Middle frontal gyrus (tissue), 1 donor: Measurements from ENCODE around the gene INIP.
"Not testable (repeated sequence)": the region's sequence is repeated elsewhere in the genome, so short reads cannot be mapped to it uniquely, and the experiment has no call there.

Experiments
- DNase-seq: peaks from one replicate; pipeline ENCODE4 v3.0.0-alpha.2; 2015; ENCODE audit warnings: low spot score; ENCODE audit errors: extremely low spot score

The INIP gene

DNA sequence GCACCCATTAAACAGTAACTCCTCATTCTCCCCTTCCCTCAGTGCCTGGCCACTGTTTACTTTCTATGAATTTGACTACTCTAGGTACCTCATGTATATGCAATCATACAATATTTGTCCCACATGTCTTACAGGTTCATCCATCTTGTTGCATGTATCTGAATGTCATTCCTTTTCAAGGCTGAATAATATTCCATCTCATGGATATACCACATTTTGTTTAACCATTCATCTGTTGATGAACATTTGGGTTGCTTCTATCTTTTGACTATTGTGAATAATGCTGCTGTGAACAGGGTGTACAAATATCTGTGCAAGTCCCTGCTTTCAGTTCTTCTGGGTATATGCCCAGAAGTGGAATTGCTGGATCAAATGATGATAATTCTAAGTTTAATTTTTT lies 40.9 kb downstream of the INIP start:
- DNase-seq: no peak

DNA sequence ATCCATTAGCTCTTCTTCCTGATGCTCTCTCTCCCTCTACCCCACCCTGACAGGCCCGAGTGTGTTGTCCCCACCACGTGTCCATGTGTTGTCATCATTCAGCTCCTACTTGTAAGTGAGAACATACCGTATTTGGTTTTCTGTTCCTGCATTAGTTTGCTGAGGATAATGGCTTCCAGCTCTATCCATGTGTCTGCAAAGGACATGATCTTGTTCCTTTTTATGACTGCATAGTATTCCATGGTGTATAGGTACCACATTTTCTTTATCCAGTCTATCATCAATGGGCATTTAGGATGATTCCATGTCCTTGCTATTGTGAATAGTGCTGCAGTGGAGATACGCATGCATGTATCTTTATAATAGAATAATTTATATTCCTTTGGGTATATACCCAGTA lies 44.7 kb downstream of the INIP start:
- not testable (repeated sequence) for DNase-seq

DNA sequence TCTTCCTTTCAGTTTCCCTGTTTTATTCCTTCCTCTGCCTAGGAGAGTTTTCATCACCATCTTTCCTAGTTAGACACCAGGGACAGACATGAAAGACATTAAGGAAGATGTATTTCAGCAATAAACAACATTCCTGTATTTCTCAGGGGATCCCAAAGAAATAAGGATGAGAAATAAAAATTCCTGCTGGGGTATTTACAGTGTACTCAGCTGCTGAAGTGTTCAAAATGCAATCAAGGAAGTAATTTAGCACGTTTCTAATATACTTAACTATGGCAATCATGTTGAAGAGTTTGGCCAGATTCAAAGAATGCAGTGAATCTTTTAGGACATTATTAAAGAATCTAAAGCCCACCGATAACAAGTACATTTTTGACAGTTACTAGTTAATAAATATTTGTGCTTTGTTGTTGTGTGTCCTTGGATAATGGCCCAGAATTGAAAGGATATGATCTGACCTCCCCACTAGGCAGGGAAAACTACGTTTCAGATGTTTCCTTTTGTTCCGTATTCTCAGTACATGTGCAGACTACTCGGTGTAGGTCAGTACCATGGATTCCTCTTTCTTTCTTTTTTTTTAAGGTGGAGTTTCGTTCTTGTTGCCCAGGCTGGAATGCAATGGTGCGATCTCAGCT lies 46.8 kb downstream of the INIP start:
- no peak for DNase-seq

DNA sequence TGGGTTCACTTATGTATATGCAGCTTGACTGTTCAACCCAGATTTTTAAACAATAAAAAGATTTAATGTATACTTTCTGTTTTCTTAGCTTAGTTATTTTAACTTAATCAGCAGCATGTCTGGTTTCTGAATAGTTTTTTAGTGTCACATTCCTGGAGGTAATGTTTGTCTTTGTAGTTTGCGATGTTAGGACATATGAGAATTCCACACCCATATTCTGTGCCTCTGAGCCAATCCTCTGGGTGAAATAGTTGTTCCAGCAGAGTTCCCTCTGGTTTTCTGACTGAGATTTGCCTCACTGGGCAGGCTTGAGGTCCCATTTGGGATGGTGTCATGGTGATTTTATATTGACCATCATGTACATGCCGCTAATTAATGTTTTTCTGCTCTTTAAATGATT lies 48.6 kb downstream of the INIP start:
- DNase-seq: no peak

DNA sequence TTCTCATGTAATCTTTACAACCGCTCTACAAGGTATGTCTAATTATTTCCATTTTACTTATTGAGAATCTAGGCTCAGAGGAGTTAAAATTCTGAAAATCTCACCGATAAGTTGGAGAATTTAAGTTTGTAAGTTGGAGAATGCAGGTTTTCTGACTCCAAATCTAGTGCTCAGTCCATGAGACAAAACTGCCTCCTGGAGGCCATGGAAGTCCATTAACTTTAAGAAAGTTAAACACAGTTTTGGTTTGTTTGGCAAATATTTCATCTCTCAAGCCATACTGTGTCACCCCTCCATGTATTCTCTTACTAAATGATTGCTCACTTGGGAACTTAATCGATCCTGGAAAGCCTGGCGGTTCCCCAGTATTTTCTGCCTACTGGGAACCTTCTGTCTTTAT lies 52.6 kb downstream of the INIP start:
- no peak for DNase-seq

DNA sequence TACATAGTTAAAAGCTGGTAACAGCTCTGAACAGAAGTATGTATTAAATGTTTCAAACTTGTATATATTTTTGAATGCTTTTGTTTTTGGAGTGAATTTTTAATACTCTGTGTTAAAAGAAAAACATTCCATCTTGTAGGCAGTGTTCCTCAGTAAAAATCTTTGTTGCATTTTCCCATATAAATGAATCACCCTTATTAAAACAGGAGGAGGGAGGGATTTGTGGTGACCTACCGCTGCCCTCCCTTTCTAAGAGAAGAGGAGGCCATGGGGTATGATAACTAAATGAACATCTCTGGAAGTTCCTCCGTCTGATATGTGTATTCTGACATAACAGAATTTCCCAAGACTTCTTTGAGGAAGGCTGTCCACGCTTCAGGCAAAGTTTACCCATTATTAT lies 53.4 kb downstream of the INIP start:
- no peak for DNase-seq

DNA sequence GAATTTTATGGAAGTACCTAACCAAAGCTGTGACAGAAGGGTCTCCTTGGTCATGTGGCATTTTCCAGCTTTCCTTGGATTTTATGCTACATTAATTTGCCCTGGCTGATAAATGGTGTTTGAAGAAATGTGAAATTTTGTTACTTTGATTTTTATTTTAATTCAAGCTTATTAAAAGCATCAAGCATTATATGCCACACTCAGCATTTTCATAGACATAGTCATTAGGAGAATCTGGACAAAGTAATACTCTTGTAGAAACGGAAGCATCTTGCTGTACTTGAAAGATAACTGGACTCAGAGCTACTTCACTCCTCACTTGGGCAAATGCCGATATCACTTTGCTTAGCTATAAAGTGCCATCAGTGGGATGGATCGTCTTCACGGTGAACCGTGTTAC lies 54.2 kb downstream of the INIP start:
- no peak for DNase-seq

DNA sequence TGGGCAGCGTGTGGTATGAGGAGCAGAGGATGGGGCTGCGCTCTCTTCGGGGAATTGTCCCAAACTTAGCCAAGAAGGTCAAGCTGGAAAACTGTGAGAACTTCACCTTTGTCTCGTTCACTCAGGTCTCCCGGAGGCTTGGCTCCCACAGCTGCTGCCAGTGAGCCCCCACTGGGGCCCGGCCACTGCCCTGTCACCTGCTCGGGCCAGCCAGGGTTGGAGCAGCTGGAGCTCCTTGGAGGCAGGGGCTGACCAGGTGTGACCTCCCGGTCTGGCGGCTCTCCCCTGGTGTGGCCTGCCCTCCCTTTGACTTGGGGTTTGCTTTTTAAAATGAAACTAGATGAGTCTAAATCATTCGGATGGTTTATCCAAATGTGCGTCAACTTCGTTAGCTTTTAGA lies 58.0 kb downstream of the INIP start:
- no peak for DNase-seq

DNA sequence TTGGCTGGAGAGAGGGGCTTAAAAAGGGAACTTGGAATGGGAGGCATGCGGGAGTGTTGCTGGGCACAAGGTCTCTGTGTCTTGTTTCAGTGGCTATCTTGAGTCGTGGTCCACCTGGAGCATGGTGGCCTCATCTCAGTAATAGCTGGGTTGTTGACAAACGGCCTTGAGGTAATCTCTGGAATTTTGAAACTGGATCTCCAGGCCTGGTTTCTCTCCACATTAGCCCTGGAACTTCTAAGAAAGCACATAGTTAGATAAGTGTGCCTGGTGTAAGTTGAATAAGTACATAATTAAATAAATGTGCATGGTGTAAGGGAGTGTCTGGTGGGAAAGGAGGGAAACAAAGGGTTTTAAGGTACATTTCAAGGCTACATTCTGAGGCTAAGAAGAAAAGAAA lies 62.2 kb downstream of the INIP start:
- no peak for DNase-seq

DNA sequence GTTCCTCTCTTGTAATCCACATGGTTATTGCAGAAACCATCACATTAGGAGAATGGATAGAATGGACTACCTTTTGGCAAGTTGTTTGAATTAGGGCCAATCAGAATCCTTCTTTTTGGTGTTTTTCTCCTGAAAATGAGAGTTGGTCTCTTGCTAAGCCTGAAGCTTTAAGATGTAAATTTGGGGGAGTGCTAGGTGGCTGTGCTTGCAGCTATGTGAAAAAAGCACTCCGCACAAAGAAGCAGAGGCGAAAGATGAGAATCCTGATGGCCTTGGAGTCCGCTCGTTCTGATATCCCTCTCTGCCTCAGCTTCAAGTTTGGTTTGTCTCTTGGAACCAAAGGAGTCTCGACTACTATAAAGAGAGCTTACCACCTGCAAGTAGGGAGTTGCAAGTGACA lies 63.6 kb downstream of the INIP start:
- no peak for DNase-seq

DNA sequence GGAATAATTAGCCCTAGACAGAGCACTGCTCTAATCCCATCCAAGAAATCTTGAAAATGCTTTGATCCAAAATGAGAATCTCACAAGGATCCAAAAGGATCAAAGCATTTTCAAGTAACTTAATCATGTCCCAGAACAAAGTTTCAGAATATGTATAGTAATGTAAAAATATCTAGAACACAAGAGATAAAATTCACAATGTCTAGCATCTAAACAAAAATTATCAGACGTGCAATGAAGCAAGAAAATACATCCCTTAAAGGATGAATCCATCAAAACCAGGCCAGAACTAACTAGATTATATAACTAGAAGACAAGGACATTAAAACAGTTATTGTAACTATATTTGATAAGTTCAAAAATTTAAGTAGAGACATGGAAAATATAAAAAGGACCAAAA lies 69.3 kb downstream of the INIP start:
- no peak for DNase-seq

DNA sequence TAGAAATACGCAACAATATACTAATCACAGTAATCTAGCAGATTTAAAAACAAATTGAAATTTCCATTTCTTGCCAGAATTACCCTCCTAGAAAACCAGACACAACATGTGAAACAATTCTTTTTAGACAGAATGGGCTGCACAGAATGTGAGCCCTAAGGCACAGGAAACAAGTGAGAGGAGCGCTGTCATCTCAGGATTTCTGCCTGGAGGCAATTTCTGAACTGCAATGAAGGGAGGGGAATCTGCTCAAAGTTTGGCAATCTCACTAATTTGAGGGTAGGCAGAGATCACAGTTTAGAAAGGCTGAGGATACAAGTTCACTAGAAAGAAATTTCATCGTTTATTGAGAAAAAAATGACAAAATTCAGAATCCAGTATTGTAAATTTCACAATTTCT lies 70.3 kb downstream of the INIP start:
- DNase-seq: no peak

DNA sequence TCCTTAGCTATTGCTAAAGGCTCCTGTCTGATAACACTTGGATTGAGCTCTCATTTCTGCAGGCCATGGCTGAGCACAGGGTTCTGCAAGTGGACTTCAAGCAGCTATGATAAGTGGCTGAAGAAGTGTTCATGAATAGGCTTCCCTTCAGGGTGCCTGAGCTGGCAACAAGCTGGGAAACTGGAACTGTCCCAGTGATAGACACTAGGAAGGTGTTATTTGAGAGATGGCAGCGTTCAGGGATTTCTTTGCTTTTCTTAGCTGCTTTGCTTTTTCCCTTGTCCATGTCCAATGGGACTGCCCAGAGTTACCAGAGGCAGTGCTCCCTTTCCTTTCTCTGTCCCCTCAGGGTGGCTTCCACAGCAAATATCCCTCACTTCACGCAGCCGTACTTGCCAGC lies 75.8 kb downstream of the INIP start:
- DNase-seq: no peak

DNA sequence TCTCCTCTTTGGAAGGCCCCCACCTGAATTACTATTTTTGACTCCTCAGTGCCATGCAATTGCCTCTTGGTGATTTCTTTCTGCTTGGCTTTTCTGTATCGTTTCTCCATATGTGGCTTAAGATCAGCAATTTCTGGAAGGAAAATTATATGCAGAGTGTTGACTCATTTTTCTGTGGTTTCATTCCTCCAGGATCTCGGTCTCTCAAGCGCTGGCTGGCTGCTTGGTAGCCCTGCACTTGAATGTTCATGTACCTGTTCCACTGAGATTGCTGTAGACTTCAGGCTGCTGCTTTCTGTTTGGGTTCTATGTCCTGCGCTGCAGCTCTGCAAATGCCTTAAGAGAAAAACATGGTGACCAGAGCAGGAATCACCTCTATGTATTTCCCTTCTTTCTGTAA lies 77.6 kb downstream of the INIP start:
- DNase-seq: no peak
